SK-N-SH (cell line): ENCODE results near the gene ARHGAP27. TPM values are rescaled to one million over a fixed set of nuclear protein-coding genes. Genes with fewer than 3 reads are reported as not detected.

Experiments
- CTCF ChIA-PET: fragments of 300-600, 350-600 bp; formaldehyde crosslinking; extraction: SDS; loops from one replicate; lab custom pipeline; 2021; lab: Yijun Ruan, JAX
- POLR2A ChIA-PET: fragments of 350-600 bp; sonication (Branson Sonifier 250); formaldehyde crosslinking; extraction: SDS; loops from one replicate; lab custom pipeline; 2020; ENCODE audit warnings: antibody characterized with exemption, inconsistent platforms; lab: Yijun Ruan, JAX
- DNase-seq: peaks from one replicate; pipeline ENCODE4 v3.0.0; 2012
- H2AFZ ChIP-seq: fragments of 200-600 bp; sonication (generic); 2 replicates; pipeline ENCODE4 v1.8.1; 2016; ENCODE audit warnings: antibody characterized with exemption, mild to moderate bottlenecking, low read depth
- H3F3A ChIP-seq: fragments of 200-600 bp; sonication (generic); replicated peaks from 2 replicates; pipeline ENCODE3; 2016; ENCODE audit warnings: antibody characterized with exemption, mild to moderate bottlenecking; ENCODE audit not compliant: insufficient read depth
- H3K27ac ChIP-seq, 2 experiments: fragments of 200-500 bp in 1 of 2; fragments of 200-600 bp in 1 of 2; sonication (Bioruptor generic) in 1 of 2; sonication (generic), shearing (Covaris generic) in 1 of 2; 2 replicates each; pipeline versions ENCODE4 v1.5.1 to v1.6.1; 2014 to 2016; ENCODE audit warnings: low read depth in 2 of 2, inconsistent platforms in 1 of 2, low read length in 1 of 2, mild to moderate bottlenecking in 1 of 2, mixed read lengths in 1 of 2
- H3K27me3 ChIP-seq: fragments of 200-600 bp; sonication (generic), shearing (Covaris generic); 2 replicates; pipeline ENCODE4 v1.6.1; 2016; ENCODE audit warnings: mixed run types; ENCODE audit not compliant: insufficient read depth
- H3K36me3 ChIP-seq, 2 experiments: fragments of 200-500 bp in 1 of 2; fragments of 200-600 bp in 1 of 2; sonication (Bioruptor generic) in 1 of 2; sonication (generic) in 1 of 2; replicated peaks in 1 of 2; 2 replicates each; pipeline versions ENCODE3 to v1.5.1; 2014 to 2016; ENCODE audit warnings: low read length in 1 of 2, mild to moderate bottlenecking in 1 of 2; ENCODE audit not compliant: insufficient read depth in 2 of 2, control insufficient read depth in 1 of 2
- H3K4me1 ChIP-seq, 2 experiments: fragments of 200-500 bp in 1 of 2; fragments of 200-600 bp in 1 of 2; sonication (Bioruptor generic) in 1 of 2; sonication (generic), shearing (Covaris generic) in 1 of 2; 2 replicates each; pipeline versions ENCODE4 v1.5.1 to v1.6.1; 2014 to 2016; ENCODE audit warnings: low read depth in 1 of 2, low read length in 1 of 2, mixed run types in 1 of 2; ENCODE audit not compliant: insufficient read depth in 2 of 2, control insufficient read depth in 1 of 2
- H3K4me2 ChIP-seq: fragments of 200-600 bp; sonication (generic), shearing (Covaris generic); 2 replicates; pipeline ENCODE4 v1.6.1; 2017; ENCODE audit warnings: mixed run types
- H3K4me3 ChIP-seq, 2 experiments: fragments of 200-500 bp in 1 of 2; fragments of 200-600 bp in 1 of 2; sonication (Bioruptor generic) in 1 of 2; sonication (generic), shearing (Covaris generic) in 1 of 2; 2 replicates each; pipeline versions ENCODE4 v1.5.1 to v1.8.1; 2014 to 2016; ENCODE audit warnings: low read depth in 2 of 2, inconsistent platforms in 1 of 2, low read length in 1 of 2, mild to moderate bottlenecking in 1 of 2, mixed read lengths in 1 of 2, moderate library complexity in 1 of 2
- H3K79me2 ChIP-seq: fragments of 200-600 bp; sonication (generic); 2 replicates; pipeline ENCODE4 v1.8.1; 2017; ENCODE audit warnings: mild to moderate bottlenecking; ENCODE audit not compliant: insufficient read depth
- H3K9ac ChIP-seq: fragments of 200-600 bp; sonication (generic); 2 replicates; pipeline ENCODE4 v1.6.1; 2017; ENCODE audit warnings: mixed run types
- H3K9me2 ChIP-seq: fragments of 200-600 bp; sonication (generic); 2 replicates; pipeline ENCODE4 v1.6.1; 2017; ENCODE audit warnings: mixed run types
- H3K9me3 ChIP-seq: fragments of 200-600 bp; sonication (generic); 2 replicates; pipeline ENCODE4 v1.6.1; 2017; ENCODE audit warnings: mixed run types, mild to moderate bottlenecking, moderate library complexity
- H4K20me1 ChIP-seq: fragments of 200-600 bp; sonication (generic); 2 replicates; pipeline ENCODE4 v1.6.1; 2017; ENCODE audit warnings: mild to moderate bottlenecking, mixed run types; ENCODE audit not compliant: insufficient read depth
- EZH2phosphoT487 ChIP-seq: fragments of 200-600 bp; sonication (generic); IDR thresholded peaks from 2 replicates; pipeline ENCODE4 v1.6.1; 2017; ENCODE audit warnings: low read depth, mixed run types, mild to moderate bottlenecking, antibody characterized with exemption, moderate library complexity, borderline replicate concordance
- FOSL2 ChIP-seq: IDR thresholded peaks from 2 replicates; pipeline ENCODE4 v1.4.0; 2012; ENCODE audit warnings: low read depth, mild to moderate bottlenecking, moderate library complexity, borderline replicate concordance
- FOXJ3 ChIP-seq: sonication (generic); formaldehyde crosslinking; IDR thresholded peaks from 2 replicates; pipeline ENCODE4 v1.5.1; 2020; ENCODE audit warnings: mild to moderate bottlenecking, missing genetic modification reagents
- FOXM1 ChIP-seq: IDR thresholded peaks from 2 replicates; pipeline ENCODE4 v1.4.0; 2012; ENCODE audit warnings: low read depth, mild to moderate bottlenecking
- MXI1 ChIP-seq: IDR thresholded peaks from 2 replicates; pipeline ENCODE4 v1.6.1; 2012; ENCODE audit warnings: mild to moderate bottlenecking, low read depth, low read length, improper control_type of control experiment
- PBX3 ChIP-seq: IDR thresholded peaks from 2 replicates; pipeline ENCODE4; 2012
- RXRA ChIP-seq: IDR thresholded peaks from 2 replicates; pipeline ENCODE4 v1.4.0; 2012; ENCODE audit warnings: low read depth, mild to moderate bottlenecking, borderline replicate concordance
- USF1 ChIP-seq: IDR thresholded peaks from 2 replicates; pipeline ENCODE4 v1.4.0; 2012; ENCODE audit warnings: low read depth, borderline replicate concordance
- YY1 ChIP-seq: IDR thresholded peaks from 2 replicates; pipeline ENCODE4 v1.4.0; 2012; ENCODE audit warnings: low read depth, mild to moderate bottlenecking
- WGBS: methylation state at CpG from one replicate; pipeline ENCODE4 v1.1.6; 2017; ENCODE audit warnings: low lambda C conversion rate; 5-methylcytosine and 5-hydroxymethylcytosine counted together
- polyA plus RNA-seq, 3 experiments: library from polyadenylated mRNA; depleted of rRNA; stranded (reverse); fragments of >200 nt; gene quantifications; 2 replicates each; pipeline ENCODE4 v1.2.3, GENCODE V29; 2012
- TF ChIP-seq, protein P1 (sequence below): IDR thresholded peaks from 2 replicates; pipeline ENCODE4 v1.6.1; 2012; ENCODE audit warnings: mild to moderate bottlenecking, low read depth, low read length, moderate library complexity

The ARHGAP27 gene
- polyA plus RNA-seq, 1 of the 3 experiments (the other 2 are of a cell fraction): 2.1 TPM

- H3K9ac ChIP-seq: peak overlapping the region; percentile 75
- POLR2A ChIA-PET: no interaction called here
- no peak for DNase-seq
- no peaks in the 10 kb centered on the region for H3K9me2 ChIP-seq
- no peaks in the 10 kb centered on the region for H4K20me1 ChIP-seq
- H3K4me1 ChIP-seq: peaks cover 2 to 31% of the 10 kb centered on the region in 2 experiments; a peak in 3 of 4 replicates
- peak overlapping the region in 1 of 2 experiments; percentile 43; a peak in 1 of 4 replicates for H3K4me3 ChIP-seq
- TF ChIP-seq RXRA: no peak
- TF ChIP-seq, protein P1, sequence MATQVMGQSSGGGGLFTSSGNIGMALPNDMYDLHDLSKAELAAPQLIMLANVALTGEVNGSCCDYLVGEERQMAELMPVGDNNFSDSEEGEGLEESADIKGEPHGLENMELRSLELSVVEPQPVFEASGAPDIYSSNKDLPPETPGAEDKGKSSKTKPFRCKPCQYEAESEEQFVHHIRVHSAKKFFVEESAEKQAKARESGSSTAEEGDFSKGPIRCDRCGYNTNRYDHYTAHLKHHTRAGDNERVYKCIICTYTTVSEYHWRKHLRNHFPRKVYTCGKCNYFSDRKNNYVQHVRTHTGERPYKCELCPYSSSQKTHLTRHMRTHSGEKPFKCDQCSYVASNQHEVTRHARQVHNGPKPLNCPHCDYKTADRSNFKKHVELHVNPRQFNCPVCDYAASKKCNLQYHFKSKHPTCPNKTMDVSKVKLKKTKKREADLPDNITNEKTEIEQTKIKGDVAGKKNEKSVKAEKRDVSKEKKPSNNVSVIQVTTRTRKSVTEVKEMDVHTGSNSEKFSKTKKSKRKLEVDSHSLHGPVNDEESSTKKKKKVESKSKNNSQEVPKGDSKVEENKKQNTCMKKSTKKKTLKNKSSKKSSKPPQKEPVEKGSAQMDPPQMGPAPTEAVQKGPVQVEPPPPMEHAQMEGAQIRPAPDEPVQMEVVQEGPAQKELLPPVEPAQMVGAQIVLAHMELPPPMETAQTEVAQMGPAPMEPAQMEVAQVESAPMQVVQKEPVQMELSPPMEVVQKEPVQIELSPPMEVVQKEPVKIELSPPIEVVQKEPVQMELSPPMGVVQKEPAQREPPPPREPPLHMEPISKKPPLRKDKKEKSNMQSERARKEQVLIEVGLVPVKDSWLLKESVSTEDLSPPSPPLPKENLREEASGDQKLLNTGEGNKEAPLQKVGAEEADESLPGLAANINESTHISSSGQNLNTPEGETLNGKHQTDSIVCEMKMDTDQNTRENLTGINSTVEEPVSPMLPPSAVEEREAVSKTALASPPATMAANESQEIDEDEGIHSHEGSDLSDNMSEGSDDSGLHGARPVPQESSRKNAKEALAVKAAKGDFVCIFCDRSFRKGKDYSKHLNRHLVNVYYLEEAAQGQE: no peak
- no peak for TF ChIP-seq USF1
- TF ChIP-seq EZH2phosphoT487: no peak
- no peak for TF ChIP-seq FOSL2
- no peak for TF ChIP-seq FOXJ3
- TF ChIP-seq YY1: no peak
- no peak for TF ChIP-seq FOXM1
- TF ChIP-seq MXI1: no peak
- TF ChIP-seq PBX3: no peak
- TF ChIP-seq, all 33 proteins: peak for 0
- no peaks in the 10 kb centered on the region for H3K9me3 ChIP-seq
- peak overlapping the region; percentile 48; the same call in 1 of the 2 replicates for H2AFZ ChIP-seq
- CTCF ChIA-PET: interaction anchor here (1.1 to 3.8 kb wide), 8 partner anchors 13 to 237 kb away, joined by 3 to 13 read pairs (median 6); partner anchors contain the start of gene ACBD4
- H3K36me3 ChIP-seq: no peaks in the 10 kb centered on the region
- H3K79me2 ChIP-seq: no peaks in the 10 kb centered on the region
- H3F3A ChIP-seq: peaks cover 43% of the 10 kb centered on the region
- H3K4me2 ChIP-seq: peak overlapping the region; percentile 67
- peak overlapping the region; percentile 78 to 96; a peak in 3 of 4 replicates for H3K27ac ChIP-seq
- no peaks in the 10 kb centered on the region for H3K27me3 ChIP-seq
- 71% methylated on average over 8 of the region's 8 CpGs for WGBS
These were observed 60.3 kb downstream of the ARHGAP27 start for GRCh38 chr17:45372325-45372869.
